NCI-H526 (cell line): Measurements from ENCODE around the gene FGF3.

Experiments used
- DNase-seq, 2 experiments: peaks; one replicate each; lab custom pipeline; 2025; lab: John Stamatoyannopoulos, UW

The FGF3 gene

DNA sequence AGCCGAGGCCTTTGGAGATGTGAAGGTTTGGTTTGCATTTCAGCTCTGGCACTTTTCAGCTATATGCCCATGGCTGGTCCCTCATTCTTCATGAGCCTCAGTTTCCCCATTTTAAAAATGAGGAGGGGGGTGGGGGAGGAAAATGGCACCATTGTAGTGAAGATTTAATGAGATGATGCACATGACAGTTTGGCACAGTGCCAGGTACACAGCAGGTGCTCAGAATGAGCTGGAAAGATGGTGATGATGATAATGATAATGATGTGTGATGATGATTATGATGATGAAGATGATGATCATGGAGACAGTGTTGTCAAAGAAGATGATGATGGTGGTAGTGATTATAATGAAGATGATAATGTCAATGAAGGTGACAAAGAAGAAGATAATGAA, 24.3 kb upstream of the FGF3 start:
- no peak for DNase-seq

DNA sequence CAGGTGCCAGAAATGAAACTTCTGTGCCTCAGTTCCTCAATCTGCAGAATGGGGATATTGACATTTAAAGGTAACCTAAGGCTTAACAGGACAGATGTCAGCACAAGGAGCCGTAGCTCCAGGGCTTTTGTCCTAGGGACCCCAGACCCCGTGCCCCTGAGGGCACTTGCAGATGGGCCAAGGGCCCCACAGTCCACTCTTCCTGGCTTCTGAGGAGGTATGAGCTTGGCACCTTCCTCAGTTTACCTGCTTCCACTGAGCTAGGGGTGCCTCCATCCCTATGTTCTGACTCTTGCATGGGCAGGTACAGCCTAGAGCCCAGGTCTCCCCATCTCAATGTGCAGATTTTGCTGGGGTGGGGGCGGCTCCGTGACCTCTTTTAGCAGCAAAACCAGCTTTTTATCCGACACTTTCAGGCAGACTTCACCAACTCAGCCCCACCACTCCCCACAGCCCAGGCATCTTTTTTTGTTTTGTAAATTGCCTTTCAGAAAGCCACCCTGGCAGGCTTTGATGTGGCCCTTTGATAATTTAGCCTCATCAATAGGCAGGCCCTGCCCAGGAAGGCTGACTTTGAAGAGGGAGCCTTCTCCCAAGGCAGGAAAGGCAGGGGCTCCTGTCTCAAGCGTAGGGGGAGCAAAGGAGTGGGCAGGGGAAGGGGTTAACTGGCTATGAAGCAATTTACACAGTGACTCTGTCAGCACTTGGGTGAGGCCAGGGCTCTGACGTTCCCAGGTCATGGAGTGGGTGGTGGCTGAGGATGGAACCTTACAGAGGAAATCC, 23.7 kb upstream of the FGF3 start:
- DNase-seq, result no peak

DNA sequence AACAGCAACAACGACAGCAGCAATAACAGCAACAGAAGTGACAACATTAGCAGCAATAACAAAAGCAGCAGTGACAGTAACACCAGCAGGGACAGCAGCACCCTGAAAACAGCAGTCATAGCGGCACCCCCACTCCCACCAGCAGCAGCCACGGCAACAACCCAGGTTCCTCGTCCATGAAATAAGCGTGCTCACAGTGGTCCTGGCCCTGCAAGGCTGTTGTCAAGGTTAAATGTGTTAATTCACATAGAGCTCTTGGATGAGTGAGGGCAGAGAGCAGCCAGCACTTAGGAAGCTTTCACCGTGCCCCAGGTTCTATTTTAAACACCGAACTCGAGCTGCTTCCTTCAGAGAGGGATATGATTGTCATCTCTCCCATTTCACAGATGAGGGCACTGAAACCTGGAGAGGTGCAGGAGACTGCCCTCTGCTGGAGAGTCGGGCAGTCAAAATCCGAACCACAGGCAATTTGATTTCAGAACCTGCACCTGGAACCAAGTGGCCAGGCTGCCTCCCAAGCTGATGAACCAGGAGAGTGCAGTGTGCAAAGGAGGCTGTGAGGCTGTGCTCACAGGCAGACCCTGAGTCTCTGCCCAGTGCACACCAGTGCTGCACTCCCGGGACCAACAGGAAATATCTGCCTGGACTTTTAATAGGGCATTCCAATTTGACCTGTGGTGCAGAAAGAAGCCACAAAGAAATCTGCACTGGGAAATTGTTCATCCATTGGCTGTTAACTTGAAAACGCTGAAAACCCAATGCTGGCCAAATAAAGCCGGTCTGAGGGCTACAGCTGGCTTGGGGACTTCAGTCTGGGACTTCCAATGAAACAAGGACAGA, 22.9 kb upstream of the FGF3 start:
- peak in 1 of 2 experiments; percentile 60 for DNase-seq

DNA sequence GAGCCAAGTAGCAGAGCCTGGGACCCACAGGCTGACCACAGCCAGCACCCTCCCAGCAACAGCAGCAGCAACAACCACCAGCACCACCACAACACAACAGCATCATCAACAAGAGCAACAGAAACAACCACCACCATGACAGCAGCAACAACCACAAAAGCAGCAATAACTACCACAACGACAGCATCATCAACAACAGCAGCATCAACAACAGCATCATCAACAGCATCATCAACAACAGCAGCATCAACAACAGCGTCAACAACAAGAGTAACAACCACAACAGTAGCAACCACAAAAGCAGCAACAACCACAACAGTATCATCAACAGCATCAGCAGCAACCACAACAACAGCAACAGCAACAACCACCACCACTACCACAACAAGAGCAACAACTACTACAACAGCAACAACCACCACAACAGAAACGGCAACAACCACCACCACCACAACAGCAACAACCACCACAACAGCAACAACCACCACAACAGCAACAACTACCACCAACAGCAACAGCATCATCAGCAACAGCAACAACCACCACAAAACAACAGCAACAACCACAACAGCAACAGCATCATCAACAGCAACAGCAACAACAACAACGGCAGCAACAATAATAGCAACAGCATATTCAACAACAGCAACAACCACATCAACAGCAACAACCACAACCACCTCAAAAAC, 22.1 kb upstream of the FGF3 start:
- DNase-seq, result no peak

DNA sequence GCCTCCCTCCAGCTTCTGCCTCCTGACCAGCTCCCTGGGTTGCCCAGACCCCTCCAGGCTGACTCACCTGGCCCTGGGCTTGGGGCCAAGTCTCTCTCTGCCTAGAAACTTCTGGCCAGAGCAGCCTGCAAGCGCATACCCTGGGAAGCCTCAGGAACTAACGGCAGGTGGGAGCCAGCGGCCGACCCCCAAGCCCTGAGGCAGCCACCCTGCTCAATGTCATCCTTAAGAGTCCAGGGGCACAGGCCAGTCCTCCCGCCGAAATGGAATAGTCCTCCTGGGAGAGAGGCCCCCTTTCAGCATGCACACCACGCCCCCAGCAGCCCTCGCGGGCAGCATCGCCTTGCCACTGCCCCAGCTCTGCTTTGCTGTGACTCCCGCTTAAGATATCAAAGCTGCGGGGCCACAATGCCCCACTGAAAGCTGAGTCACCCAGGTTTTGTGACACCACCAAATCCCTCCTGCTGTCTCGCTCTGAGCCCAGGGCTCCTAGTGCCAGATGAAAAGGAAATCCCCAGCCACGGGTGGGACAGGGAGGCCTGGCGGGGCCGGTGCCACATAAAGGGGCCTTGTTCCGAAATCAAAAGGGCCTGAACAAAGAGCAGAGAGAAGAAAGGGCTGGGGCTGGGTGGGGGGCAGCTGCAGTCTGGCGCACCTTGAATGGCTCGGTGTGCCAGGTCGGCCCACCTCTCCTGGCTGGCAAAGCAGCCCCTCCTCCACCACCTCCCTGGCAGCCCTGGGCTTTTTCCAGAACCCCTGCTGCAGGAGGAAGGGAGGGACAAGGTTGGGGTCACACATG, 21.4 kb upstream of the FGF3 start:
- DNase-seq, result no peak

DNA sequence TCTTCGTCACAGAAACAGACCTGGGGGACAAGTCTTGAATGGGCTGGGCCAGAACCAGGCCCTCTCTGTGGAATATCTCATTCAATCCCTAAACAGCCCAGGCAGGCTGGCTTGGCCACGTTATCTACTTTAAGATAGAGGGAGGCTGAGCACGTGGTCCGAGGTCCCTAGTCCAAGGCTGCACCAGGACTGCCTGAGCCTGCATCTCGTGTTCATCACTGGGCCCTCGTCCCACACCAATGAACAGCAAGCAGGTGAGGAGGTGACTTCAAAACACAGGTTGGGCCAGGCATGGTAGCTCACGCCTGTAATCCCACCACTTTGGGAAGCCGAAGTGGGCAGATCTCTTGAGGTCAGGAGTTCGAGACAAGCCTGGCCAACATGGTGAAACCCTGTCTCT, 20.3 kb upstream of the FGF3 start:
- DNase-seq, result no peak

DNA sequence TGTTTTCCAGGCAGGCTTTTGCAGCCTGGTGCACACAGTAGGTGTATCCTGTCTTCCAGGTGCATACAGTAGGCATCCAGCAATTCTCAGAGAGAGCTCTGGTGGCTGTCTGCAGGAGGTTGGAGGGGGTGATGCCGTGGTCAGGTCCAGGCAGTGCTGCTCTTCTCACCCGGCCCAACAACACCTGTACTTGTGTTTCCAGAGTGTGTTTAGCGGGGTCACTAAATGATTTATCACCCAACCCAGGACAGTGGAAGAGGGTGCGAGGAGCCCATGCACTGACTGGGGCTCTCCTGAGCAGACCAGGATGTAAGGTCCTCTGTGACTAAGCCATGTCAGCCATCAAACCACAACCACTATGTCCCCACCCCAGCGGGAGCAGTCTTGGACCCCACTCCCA, 18.6 kb upstream of the FGF3 start:
- DNase-seq, result no peak

DNA sequence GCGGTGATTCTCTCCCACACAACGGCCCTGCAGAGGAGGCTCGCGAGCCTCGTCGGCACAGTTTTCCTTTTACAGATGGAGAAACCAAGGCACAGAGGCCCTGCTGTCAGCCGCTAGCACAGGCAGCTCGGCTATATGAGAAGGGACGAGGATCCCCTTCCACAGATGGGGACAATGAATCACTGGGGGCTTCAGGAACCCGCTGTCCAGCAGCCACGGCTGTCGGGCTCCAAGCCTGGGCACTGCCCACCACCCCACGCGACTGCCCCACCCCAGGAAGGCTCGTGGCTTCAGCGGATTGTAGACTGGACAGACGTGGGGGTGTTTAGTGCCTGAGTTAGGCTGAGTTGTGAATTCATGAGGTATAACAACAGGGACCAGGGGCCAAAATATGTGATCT, 17.2 kb upstream of the FGF3 start:
- no peak for DNase-seq

DNA sequence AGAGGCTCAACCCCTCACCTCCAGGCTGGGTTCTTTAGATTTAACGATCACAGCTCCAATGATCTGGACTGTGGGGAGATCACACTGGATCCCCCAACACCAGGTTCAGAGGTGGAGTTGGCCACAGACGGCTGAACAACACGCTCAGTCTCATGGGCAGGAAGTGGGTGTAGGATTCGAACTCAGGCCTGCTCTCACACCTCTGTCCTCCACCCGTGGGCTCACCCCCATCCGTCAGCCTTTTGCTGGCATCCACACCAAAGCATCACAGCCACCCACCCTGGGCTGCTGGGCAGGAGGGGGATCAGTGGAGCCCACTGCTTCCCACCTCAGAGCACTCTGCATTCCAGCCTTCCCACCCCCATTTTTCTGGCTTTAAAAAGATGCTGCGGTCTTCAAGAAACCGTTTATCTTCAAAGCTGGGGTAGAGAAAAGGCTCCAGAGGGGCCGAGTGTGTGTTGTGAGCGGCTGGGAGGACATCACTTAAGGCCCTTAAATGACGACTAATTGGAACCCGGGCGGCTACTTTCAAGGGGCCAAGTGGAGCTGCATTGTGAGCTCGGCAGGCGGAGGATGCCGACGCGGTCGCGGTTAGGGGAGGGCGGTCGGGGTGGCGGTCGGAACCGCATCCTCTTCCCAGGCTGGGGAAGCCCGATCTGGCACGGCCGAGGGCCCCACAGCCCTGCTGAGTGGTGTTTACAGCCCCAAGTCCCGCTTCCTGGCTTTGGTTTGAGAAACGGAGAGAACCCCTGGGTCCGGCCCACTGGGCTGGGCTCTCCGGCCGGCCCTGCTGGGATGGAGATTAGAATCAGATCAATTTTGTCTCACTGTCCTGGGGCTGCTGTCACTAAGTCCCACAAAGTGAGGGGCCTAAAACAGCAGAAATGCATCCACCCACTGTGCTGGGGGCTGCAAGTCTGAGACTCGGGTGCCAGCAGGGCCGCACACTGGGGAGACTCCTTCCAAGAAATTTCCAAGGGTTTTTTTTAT, 15.9 kb upstream of the FGF3 start:
- no peak for DNase-seq

DNA sequence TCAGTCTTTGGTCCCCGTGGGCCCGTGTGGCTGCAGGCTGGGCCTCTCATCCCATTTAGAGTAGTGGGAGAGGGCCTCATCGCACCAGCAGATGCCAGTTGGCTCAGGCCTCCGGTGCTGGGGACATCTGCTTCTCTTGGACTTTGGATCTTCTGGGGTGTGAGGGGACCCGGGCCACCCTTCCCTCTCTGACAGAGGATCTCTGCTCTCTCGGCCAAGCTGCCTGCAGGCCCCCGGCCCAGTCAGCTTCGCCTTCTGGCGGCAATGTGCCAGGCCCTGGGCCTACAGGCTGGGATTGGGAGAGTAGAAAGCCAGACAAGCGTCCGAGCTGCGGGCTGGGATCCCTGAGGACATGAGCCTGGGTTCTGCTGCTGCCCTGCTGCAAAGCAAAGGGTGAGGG, 15.0 kb upstream of the FGF3 start:
- DNase-seq, result no peak

DNA sequence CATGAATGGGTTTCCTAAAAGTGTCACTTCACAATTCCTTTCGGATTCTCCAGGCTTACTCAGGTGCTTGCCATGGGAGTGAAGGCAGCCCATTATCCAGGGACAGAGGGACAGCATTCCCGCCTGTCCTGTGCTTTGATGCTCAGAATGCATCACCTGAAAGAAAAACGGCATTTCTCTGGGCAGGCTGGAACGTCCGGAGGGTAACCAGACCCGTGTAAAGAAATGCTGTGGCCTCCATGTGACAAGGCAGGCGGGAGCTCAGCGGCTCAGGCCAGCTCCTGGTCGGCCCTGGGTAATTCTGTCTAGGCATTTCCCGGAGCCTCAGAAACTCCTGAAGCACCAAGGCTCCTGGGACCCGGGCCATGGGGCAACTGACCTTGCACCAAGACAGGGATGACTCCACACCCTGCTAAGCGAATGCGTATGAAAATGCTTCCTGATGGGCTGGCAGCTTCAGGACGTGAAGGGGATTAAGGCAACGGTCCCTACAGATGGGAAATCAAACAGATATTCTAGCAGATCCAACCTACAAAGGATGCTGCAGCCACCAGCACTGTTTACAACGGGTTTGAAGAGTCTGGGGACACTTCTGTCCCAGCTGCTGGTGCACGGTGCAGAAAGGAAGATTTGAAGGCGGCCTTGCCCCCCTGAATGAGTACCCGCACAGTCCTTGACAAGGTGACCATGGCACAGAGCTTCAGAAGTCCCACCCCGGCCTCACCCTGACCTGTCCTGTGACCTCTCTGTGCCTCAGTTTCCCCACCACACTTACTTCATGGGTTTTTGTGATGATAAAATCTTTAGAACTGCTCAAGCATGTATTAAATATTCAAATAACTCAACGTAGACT, 13.6 kb upstream of the FGF3 start:
- peak in 1 of 2 experiments; percentile 20 for DNase-seq

DNA sequence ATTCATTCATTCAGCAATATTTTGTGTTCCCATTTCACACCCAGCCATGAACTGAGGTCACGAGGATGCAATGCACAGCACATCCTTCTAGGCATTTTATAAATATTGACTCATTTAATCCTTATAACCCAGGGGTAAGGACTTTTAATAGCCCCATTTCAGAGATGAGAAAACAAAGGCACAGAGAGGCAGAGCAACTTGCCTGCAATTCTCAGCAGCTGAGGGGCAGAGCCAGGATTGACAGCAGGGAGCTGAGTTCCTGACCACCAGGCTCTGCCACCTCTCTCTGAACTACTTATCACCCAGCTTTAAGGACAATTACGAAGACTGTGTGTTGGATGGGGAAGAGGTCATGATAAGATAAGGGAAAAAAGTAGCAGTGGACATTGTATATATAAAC, 12.8 kb upstream of the FGF3 start:
- no peak for DNase-seq

DNA sequence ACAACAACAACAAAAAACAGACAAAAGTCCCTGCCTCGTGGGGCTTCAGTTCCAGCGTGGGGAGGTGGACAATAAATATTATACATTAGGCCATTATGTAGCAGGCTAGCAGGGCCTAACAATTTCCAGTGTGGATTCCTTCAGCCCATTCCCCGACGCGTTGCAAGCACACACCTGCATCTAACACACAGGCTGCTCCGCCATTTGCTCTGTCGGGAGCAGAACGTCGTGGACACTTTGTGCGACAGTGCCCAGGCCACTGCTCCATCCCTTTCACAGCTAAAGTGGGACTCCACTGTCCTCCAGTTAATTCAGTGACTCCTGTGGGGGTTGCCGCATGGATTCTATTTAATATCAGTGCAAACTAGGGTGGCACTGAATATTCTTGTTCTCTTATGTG, 10.9 kb upstream of the FGF3 start:
- DNase-seq, result no peak

DNA sequence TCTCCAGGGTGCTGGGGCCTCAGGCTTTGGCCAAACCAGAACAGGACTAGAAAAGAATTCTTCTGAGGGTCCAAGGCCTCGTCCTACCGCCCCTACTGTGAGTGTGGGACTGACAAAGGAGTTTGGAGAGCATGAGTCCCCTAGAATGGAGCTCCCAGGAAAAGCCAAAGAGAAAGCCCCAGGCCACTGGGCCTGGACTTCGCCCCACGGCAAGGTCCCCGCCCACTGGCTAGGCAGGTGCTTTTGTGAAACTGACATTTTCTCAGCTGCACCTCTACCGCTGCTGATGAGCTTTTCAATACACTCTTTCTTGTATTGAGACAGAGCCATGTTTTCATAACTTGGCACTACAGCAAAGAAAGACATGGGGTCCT, 9.7 kb upstream of the FGF3 start:
- DNase-seq, result peak; percentile 52 to 82

DNA sequence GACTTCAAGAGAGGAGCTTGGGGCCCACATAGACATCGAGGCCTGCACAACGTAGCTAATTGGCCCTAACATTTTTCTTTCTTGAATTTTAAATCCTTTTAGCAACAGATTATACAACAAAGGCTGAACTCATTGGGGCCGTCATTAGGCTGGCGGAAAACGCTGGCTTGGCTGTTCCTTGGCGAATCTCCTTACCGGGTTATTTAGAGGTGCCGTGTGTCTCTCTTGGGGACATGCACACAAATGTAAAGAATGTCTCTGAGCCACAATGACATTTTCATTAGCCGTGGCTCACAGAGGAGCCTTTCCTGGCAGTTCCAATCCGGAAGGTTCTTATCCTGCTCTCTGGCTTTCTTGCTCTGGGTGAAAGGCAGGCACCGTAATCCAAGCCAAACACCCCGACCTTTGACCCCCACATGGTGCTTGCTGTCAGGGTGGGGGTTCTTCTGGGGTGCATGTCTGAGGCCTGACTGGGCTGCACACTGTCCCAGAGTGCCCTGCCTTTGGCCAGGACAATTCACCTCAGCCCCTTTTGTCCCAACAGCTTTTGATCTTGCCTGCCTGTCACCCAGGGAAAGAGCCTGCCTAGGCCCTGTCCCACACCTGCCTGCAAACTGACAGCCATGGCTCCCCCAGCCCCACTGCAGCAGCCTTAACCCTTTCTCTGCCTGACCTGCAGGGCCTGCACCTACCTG, 9.2 kb upstream of the FGF3 start:
- DNase-seq, result peak in 1 of 2 experiments; percentile 79

DNA sequence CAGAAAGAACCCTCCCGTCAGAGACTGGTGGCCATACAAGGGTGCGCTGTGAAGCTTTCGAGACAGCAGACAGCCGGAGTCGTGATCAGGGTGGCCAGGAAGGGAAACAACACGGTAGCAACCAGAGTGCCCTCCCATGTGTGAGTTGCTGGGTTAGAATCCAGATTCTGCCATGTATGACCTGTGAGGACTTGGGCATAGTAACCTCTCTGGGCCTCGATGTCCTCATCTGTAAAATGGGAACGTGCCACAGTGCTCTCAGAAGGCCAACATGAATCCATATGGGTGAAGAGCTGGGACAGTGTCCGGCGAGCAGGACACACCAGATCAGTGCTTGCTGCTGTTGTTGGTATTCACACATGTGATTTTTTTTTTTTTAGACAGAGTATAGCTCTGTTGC, 7.6 kb upstream of the FGF3 start:
- no peak for DNase-seq

DNA sequence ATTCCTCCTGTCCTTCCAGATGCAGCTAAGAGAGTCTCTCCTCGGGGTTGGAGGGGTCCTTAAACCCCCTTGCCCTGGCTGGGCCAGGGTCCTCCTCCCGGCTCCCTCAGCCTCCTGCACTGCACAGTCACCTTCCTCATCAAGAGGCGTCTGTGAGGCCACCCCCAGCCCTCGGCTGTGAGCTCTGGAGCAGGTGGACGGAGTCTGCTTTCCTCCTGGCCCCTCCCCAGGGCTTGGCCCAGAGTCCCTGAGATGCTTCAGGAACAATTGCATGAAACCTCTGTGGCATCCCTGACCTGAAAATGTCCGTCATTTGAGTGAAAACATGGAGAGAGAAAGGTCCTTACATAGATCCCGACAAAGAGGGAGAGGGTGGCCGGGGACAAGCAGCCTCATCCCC, 6.7 kb upstream of the FGF3 start:
- no peak for DNase-seq

DNA sequence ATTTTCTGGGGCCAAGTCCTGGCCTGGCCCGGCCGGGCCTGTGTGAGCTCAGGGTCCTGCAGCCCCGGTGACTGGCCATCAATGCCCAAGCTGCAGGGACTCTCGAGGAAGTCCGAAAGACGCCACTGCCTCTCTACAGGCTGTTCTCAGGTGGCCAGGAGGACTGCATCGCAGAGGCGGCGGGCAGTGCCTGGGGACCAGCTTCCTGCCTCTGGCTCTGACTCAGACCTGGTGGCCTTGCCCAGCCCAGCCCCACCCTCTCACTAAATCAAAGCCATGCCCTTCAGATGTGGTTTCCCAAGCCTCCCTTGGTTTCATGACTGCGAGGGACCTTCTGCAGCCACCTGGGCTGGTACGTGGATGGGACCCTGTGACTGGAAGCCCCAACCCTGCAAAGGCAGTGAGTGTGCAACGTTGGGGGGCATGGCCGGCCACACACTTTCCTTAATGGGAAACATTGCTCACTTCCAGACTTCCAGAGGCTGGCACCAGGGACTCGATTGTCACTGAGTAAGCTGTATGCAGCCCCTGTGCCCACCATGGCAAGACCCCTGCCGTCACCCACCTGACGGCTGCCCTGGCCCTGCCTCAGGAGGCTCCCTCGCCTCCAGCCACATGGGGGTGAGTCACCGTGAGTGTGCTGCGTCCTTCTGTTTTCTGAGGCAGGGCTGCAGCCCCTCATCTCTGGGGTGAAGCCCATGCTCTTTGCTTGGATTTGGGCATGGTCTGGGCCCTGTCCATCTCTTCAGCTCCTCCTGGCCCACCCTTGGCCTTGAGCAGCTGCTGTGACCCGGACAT, 6.0 kb upstream of the FGF3 start:
- no peak for DNase-seq
